WTC11 (cell line): ENCODE data around the gene REEP1. TPM values are rescaled to one million over a fixed set of nuclear protein-coding genes. Genes with fewer than 3 reads are reported as not detected.

Experiments
- ATAC-seq: fragments of 200-7000 bp; cut with Tn5 transposase; 2 replicates; pipeline ENCODE4 v1.10.0; 2021; ENCODE audit warnings: mild to moderate bottlenecking, moderate library complexity
- CTCF ChIA-PET: fragments of 300-600 bp; sonication (Branson Sonifier 250); formaldehyde crosslinking; loops from one replicate; lab custom pipeline; 2021; ENCODE audit warnings: antibody characterized with exemption; lab: Charles Lee
- POLR2A ChIA-PET: fragments of 350-600 bp; sonication (Branson Sonifier 250); formaldehyde crosslinking; loops from one replicate; lab custom pipeline; 2021; ENCODE audit warnings: antibody characterized with exemption; lab: Charles Lee
- DNase-seq: peaks from one replicate; pipeline ENCODE4 v3.0.0; 2021; ENCODE audit warnings: low spot score
- H3K27ac Mint-ChIP-seq: 2 replicates; pipeline ENCODE4 v1.8.0; 2021; ENCODE audit warnings: mixed read lengths
- H3K27me3 Mint-ChIP-seq: 2 replicates; pipeline ENCODE4 v1.8.0; 2021; ENCODE audit warnings: low read depth, mild to moderate bottlenecking, moderate library complexity, mixed read lengths
- H3K36me3 Mint-ChIP-seq: 2 replicates; pipeline ENCODE4 v1.8.0; 2021; ENCODE audit warnings: mixed read lengths
- H3K4me1 Mint-ChIP-seq: 2 replicates; pipeline ENCODE4 v1.8.0; 2022; ENCODE audit warnings: mixed read lengths
- H3K4me3 Mint-ChIP-seq: 2 replicates; pipeline ENCODE4 v1.8.0; 2021; ENCODE audit warnings: mild to moderate bottlenecking, moderate library complexity, mixed read lengths
- H3K9me3 Mint-ChIP-seq: 2 replicates; pipeline ENCODE4 v1.8.0; 2021; ENCODE audit warnings: mixed read lengths
- EMX1 ChIP-seq: fragments of 250-450 bp; sonication (Bioruptor Pico); IDR thresholded peaks from 2 replicates; pipeline ENCODE4 v1.8.0; 2021; ENCODE audit warnings: mild to moderate bottlenecking
- ESRRA ChIP-seq: sonication (generic); formaldehyde crosslinking; IDR thresholded peaks from 2 replicates; pipeline ENCODE4 v1.8.1; 2022; ENCODE audit warnings: mild to moderate bottlenecking, missing genetic modification reagents, borderline replicate concordance
- FOXP4 ChIP-seq: sonication (generic); formaldehyde crosslinking; IDR thresholded peaks from 2 replicates; pipeline ENCODE4 v1.8.0; 2022; ENCODE audit warnings: mild to moderate bottlenecking, missing genetic modification reagents
- HMGA2 ChIP-seq: fragments of 250-450 bp; sonication (Bioruptor Pico); IDR thresholded peaks from 2 replicates; pipeline ENCODE4 v1.4.0; 2021; ENCODE audit warnings: mild to moderate bottlenecking, moderate library complexity
- NFATC4 ChIP-seq: fragments of 250-450 bp; sonication (Bioruptor Pico); IDR thresholded peaks from 2 replicates; pipeline ENCODE4 v1.9.0; 2021; ENCODE audit warnings: mild to moderate bottlenecking
- PREB ChIP-seq: sonication (generic); formaldehyde crosslinking; IDR thresholded peaks from 2 replicates; pipeline ENCODE4 v1.8.1; 2022; ENCODE audit warnings: mild to moderate bottlenecking, missing genetic modification reagents, moderate library complexity, borderline replicate concordance
- PRRX2 ChIP-seq: fragments of 250-450 bp; sonication (Bioruptor Pico); IDR thresholded peaks from 2 replicates; pipeline ENCODE4 v1.8.0; 2021; ENCODE audit warnings: mild to moderate bottlenecking
- TCF7 ChIP-seq: sonication (generic); formaldehyde crosslinking; IDR thresholded peaks from 2 replicates; pipeline ENCODE4 v1.8.0; 2022; ENCODE audit warnings: mild to moderate bottlenecking, low read depth, missing genetic modification reagents, moderate library complexity
- USF2 ChIP-seq: sonication (generic); formaldehyde crosslinking; IDR thresholded peaks from 2 replicates; pipeline ENCODE4 v1.8.1; 2023; ENCODE audit warnings: mild to moderate bottlenecking, missing genetic modification reagents, moderate library complexity
- ZBTB21 ChIP-seq: sonication (generic); formaldehyde crosslinking; IDR thresholded peaks from 2 replicates; pipeline ENCODE4 v1.8.1; 2023; ENCODE audit warnings: mild to moderate bottlenecking, missing genetic modification reagents, borderline replicate concordance
- ZBTB43 ChIP-seq: sonication (generic); formaldehyde crosslinking; IDR thresholded peaks from 2 replicates; pipeline ENCODE4 v1.8.1; 2023; ENCODE audit warnings: mild to moderate bottlenecking, missing genetic modification reagents
- ZNF121 ChIP-seq: sonication (generic); formaldehyde crosslinking; IDR thresholded peaks from 2 replicates; pipeline ENCODE4 v1.8.0; 2023; ENCODE audit warnings: missing genetic modification reagents
- ZNF416 ChIP-seq: fragments of 250-450 bp; sonication (Bioruptor Pico); IDR thresholded peaks from 2 replicates; pipeline ENCODE4 v1.9.0; 2021; ENCODE audit warnings: mild to moderate bottlenecking, inconsistent platforms
- ZNF425 ChIP-seq: fragments of 250-450 bp; sonication (Bioruptor Pico); conservative IDR thresholded peaks from 2 replicates; pipeline ENCODE4 v1.9.0; 2021; ENCODE audit warnings: mild to moderate bottlenecking
- ZSCAN18 ChIP-seq: fragments of 250-450 bp; sonication (Bioruptor Pico); IDR thresholded peaks from 2 replicates; pipeline ENCODE4 v2.1.2; 2022; ENCODE audit warnings: mild to moderate bottlenecking, moderate library complexity
- total RNA-seq: library from RNA; stranded (reverse); gene quantifications from 3 replicates; pipeline ENCODE4 v1.2.3, GENCODE V29; 2021

REEP1 gene
- total RNA-seq, 1 experiment from 2014 or later, result 1.9 TPM

DNA sequence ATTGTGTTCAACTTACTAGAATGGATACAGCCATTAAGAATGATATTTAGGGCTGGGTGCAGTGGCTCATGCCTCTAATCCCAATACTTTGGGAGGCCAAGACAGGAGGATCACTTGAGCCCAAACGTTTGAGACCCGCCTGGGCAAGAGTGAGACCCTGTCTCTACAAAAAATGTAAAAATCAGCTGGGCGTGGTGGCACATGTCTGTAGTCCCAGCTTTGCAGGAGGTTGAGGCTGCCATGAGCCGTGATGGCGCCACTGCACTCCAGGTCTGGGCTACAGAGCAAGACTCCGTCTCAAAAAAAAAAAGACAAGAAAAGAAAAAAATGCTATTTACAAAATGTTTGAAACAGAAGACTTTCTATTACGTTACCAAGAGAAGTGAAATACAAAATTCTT is 30.0 kb downstream of the REEP1 start:
- H3K9me3 Mint-ChIP-seq, result no peaks in the 10 kb centered on the region
- DNase-seq, result no peak
- CTCF ChIA-PET, result no interaction called here
- peaks cover 8% of the 10 kb centered on the region for H3K4me1 Mint-ChIP-seq
- TF ChIP-seq USF2 (CRISPR knock-in tag), result no peak
- TF ChIP-seq, all 79 proteins: peak for 0
- H3K36me3 Mint-ChIP-seq, result no peaks in the 10 kb centered on the region
- no peak overlapping the region for H3K27ac Mint-ChIP-seq
- no peak overlapping the region for H3K4me3 Mint-ChIP-seq
- H3K27me3 Mint-ChIP-seq, result no peaks in the 10 kb centered on the region
- ATAC-seq, result no peak
- POLR2A ChIA-PET, result interaction anchor here (0.7 kb wide), 1 partner anchor 92 kb away, joined by 3 read pairs; no protein-coding TSS in a partner anchor

DNA sequence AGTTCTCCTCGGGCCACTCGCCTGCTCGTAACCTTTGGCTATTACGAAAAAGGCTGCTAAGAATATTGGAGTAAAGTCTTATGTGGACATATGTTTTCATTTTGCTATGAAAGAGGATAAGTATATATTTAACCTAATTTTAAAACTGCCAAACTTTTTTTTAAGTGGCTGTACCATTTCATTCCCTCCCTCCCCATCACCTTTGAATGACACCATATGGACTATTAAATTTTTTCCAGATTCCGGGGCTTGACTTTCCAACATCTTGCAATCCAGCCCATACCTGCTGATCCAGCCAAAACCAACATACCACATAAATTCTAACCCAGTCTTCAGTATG is 31.5 kb downstream of the REEP1 start:
- Mint-ChIP-seq H3K27me3 (no peaks in the 10 kb centered on the region), H3K4me3 (no peak overlapping the region), H3K36me3 (no peaks in the 10 kb centered on the region), H3K4me1 (peaks cover 10% of the 10 kb centered on the region), H3K27ac (no peak overlapping the region), H3K9me3 (no peaks in the 10 kb centered on the region)
- no peak for ATAC-seq
- TF ChIP-seq ZNF121 (CRISPR knock-in tag) (no peak), ZNF416 (CRISPR knock-in tag) (no peak), FOXP4 (CRISPR knock-in tag) (no peak), PRRX2 (CRISPR knock-in tag) (no peak)
- ChIA-PET CTCF (no interaction called here), POLR2A (no interaction called here)
- DNase-seq, result no peak

DNA sequence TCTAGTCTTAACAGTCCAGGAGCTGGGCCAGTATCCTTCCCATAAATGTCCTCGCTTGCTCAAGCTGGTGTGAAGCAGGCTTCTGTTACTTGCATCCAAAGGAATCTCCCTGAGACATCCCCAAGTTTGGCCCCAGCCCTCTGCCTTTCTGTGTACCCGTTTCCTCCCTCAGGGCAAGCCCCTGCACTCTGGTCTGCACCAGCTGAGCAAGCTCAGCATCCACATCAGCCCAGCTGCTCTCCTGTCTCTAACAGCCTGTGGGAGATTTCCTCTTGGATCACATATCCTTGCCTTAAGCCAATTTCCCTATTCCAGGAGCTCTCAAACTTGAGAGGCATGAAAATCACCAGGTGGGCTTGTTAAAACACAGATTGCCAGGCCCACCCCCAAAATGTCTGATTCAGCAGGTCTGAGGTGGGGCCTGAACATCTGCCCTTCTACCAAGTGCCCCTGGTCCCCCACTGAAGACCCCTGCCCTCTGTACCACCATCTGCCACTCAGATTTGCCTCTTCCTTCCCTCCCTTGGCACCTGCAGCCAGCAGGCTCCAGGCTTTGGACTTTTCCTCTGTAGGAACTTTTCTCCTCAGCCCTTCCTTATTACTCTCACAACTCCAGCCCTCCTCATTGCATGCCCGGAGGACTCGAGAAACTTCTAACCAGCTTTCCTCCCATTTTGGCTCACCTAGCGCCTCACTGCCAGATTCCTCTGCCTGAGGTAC is 32.1 kb downstream of the REEP1 start:
- no peaks in the 10 kb centered on the region for H3K36me3 Mint-ChIP-seq
- H3K9me3 Mint-ChIP-seq, result no peaks in the 10 kb centered on the region
- TF ChIP-seq EMX1 (CRISPR knock-in tag) (no peak), ZSCAN18 (no peak), PREB (CRISPR knock-in tag) (no peak), TCF7 (CRISPR knock-in tag) (no peak), ESRRA (no peak), ZNF425 (no peak), ZBTB21 (CRISPR knock-in tag) (no peak), HMGA2 (CRISPR knock-in tag) (no peak), ZBTB43 (CRISPR knock-in tag) (no peak), NFATC4 (no peak)
- TF ChIP-seq, all 79 proteins: peak for 0
- H3K27me3 Mint-ChIP-seq, result no peaks in the 10 kb centered on the region
- ChIA-PET CTCF (interaction anchor here (2.0 kb wide), 1 partner anchor 84 kb away, joined by 17 read pairs; no protein-coding TSS in a partner anchor), POLR2A (no interaction called here)
- H3K4me3 Mint-ChIP-seq, result no peak overlapping the region
- peaks cover 10% of the 10 kb centered on the region for H3K4me1 Mint-ChIP-seq
- DNase-seq, result no peak
- no peak overlapping the region for H3K27ac Mint-ChIP-seq
- ATAC-seq, result no peak
